GM12874 (cell line): Measurements from ENCODE around the gene SETD1B.

Experiments used
- TF ChIP-seq, protein P1 (sequence below): IDR thresholded peaks from 2 replicates; pipeline ENCODE4 v1.5.1; 2011; ENCODE audit warnings: low read depth, mild to moderate bottlenecking, control low read depth, low read length, moderate library complexity; ENCODE audit not compliant: insufficient read depth

The SETD1B gene

DNA sequence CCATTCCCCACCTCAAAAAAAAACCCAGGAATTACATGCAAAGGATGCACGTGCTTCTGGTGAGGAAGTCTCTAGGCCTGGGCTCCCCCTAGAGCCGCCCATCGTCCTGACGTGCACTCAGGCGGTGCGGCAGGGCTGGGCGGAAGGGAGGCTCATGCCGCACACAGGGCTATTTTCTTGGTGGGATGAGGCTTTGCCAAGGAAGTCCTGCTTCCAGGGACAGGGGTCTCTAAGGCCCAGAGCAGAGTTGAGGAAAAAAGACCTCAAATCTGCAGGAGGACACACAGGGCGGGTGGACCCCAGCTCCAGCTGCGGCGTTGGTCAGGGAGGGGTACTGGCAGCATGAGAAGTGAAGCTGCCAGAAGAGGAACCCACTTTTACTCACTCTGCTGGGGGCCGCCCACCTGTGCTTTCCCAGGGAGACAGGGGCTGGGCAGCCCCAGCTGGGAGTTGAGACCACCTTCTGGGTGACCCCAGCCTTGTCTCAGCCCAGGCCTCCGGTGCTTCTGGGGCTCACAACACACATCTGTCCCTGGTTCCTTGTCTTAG is 14.5 kb upstream of the SETD1B start:
- TF ChIP-seq, protein P1, sequence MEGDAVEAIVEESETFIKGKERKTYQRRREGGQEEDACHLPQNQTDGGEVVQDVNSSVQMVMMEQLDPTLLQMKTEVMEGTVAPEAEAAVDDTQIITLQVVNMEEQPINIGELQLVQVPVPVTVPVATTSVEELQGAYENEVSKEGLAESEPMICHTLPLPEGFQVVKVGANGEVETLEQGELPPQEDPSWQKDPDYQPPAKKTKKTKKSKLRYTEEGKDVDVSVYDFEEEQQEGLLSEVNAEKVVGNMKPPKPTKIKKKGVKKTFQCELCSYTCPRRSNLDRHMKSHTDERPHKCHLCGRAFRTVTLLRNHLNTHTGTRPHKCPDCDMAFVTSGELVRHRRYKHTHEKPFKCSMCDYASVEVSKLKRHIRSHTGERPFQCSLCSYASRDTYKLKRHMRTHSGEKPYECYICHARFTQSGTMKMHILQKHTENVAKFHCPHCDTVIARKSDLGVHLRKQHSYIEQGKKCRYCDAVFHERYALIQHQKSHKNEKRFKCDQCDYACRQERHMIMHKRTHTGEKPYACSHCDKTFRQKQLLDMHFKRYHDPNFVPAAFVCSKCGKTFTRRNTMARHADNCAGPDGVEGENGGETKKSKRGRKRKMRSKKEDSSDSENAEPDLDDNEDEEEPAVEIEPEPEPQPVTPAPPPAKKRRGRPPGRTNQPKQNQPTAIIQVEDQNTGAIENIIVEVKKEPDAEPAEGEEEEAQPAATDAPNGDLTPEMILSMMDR, result no peak

DNA sequence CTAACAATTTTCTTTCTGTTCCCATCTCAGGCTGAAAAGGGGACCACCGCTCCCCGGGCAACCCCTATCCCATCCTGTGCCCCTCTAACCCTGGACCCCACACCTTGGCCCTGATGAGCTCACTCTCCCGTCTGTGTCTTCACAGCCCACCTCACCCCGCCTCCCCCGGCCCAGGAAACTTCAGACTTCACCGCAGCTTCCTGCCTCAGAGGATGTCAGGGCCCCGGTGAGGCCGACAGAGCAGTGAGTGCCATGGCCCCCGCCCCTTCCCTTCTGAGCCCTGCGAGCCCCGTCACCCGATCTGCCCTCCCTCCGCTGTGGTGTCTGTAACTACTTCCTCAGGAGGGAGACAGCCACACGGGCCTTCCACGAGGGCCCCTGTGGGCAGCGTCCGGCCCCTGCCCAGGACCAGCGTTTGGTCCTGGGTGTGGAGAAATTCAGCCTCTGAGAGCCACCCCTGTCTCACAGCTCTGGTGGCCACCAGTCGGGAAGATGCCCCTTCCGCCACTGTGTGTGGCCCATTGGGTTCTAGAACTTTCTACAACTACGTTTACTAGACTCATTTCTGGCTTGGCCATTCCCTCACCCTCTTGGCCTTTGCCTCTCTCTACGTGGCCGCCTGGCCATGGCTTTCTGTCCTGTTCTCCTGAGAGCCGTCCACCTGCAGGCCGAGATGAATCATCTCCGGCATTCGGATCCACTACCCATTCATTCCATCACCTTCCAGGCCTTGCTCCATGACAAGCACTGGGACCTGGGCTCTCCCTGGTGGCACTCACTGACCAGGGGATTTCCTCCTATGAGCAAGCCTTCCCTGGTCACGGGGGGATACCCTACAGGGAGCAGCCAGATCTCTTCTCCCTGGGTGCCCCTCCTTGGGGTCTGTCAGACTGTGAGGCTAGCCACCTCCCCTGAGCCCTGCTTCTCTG is 13.7 kb upstream of the SETD1B start:
- TF ChIP-seq, protein P1, result no peak

DNA sequence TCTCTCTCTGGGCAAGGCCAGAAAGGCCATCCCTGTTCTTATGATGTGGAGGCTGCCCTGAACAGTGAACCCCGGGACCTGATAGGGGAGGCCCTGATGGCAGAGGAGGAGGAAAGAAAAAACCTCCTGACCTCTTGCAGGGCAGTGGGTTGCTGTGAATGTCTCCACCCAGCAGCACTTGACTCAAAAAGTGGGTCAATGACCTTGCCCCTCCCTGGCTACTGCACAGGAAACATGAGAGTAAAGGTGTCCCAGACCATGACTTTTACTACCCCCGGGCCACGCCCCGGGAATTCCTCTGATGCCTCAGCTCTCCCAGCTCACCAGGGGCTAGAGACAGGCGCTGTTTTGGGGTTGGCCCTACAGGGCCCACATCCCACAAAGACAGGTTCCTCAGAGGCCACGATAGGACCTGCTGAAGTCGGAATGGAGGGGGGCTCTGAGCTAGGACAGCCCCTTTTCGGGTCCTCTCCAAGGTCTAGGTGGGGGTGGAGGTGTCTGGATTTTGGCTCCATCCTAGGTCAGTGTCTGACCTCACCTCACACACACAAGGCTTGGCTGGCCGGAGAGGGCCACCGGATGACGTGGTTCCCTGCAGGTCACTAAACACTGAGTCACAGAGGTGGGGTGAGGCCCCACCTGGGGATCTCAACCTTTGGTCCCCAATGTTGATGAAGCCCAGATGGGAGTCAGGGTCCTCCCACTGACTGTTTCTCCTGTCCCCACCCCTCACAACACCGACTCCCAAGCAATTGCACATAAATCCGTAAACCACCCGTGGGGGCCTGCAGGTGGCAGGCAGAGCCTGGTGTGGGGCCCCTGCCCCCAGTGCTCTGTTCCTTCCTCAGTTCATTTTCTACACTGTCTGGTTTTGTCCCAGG is 11.9 kb upstream of the SETD1B start:
- TF ChIP-seq, protein P1, result no peak

GRCh38 chr12:121792607-121793439 is 11.0 kb upstream of the SETD1B start:
- TF ChIP-seq, protein P1, result peak; percentile 21; the same call in 1 of the 2 replicates

DNA sequence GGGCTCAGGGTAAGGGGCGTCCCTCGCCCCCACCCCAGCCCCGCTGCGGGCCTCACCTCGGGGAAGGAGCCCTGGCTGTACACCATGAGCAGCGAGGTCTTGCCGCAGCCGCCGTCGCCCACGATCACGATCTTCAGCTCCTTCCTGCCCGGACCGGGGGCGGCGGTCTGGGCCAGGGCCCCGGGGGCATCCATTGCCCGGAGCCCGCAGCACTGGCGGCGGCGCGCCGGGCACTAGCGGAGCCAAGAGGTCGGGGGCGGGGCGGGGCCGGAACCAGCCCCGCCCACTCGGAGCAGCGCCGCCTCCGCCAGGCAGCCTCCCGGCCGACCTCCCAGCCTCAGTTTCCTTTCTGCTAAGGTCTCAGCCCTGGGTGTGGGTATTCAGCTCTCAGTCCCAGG is 10.4 kb upstream of the SETD1B start, which contains the start of gene RHOF:
Gene RHOF (minus strand): TSS at position 249 of the 398 bp plus-strand sequence. CDS start 55 bp downstream, at position 194.
- TF ChIP-seq, protein P1, result no peak

- TF ChIP-seq, protein P1, result peak; percentile 100
These were observed 9.8 kb upstream of the SETD1B start for GRCh38 chr12:121793838-121794533.
